CD4-positive, alpha-beta T cell (primary cell): ENCODE data around the gene SPNS3. TPM values are rescaled to one million over a fixed set of nuclear protein-coding genes. Genes with fewer than 3 reads are reported as not detected.

Source experiments
- ATAC-seq: fragments of 200-7000 bp; cut with Tn5 transposase; one replicate; pipeline ENCODE4 v1.10.0; 2022; ENCODE audit warnings: mild to moderate bottlenecking; ENCODE audit not compliant: poor library complexity
- CTCF ChIA-PET: fragments of 350-600 bp; sonication (Branson Sonifier 250); formaldehyde crosslinking; loops from one replicate; lab custom pipeline; 2021; ENCODE audit warnings: antibody characterized with exemption, inconsistent platforms; lab: Charles Lee
- POLR2A ChIA-PET: fragments of 350-600 bp; sonication (Branson Sonifier 250); formaldehyde crosslinking; loops from one replicate; lab custom pipeline; 2021; ENCODE audit warnings: antibody characterized with exemption, inconsistent platforms; lab: Charles Lee
- DNase-seq, 14 experiments: peaks; one replicate each; pipeline ENCODE4 v3.0.0-alpha.2; 2013 to 2020; ENCODE audit warnings: mixed read lengths in 2 of 14
- H3K27ac ChIP-seq, 2 donors: one replicate each; pipeline versions ENCODE4 v1.5.1 to v1.7.0; 2013; ENCODE audit warnings: low read length in 2 of 2, low read depth in 1 of 2, mild to moderate bottlenecking in 1 of 2
- H3K27me3 ChIP-seq, 2 experiments: 1 replicate in 1 of 2; 2 replicates in 1 of 2; pipeline versions ENCODE4 v1.6.1 to v1.7.0; 2013; ENCODE audit warnings: low read length in 2 of 2, control low read depth in 1 of 2, mild to moderate bottlenecking in 1 of 2, moderate library complexity in 1 of 2; ENCODE audit not compliant: insufficient read depth in 2 of 2, control insufficient read depth in 1 of 2
- H3K36me3 ChIP-seq: one replicate; pipeline ENCODE4 v1.6.1; 2013; ENCODE audit warnings: low read length, control low read depth; ENCODE audit not compliant: insufficient read depth
- H3K4me1 ChIP-seq: one replicate; pipeline ENCODE4 v1.6.1; 2013; ENCODE audit warnings: low read length, control low read depth; ENCODE audit not compliant: insufficient read depth
- H3K4me3 ChIP-seq: one replicate; pipeline ENCODE4 v1.5.1; 2013; ENCODE audit warnings: mild to moderate bottlenecking, low read length, moderate library complexity
- H3K9me3 ChIP-seq, 2 experiments: 1 replicate in 1 of 2; 2 replicates in 1 of 2; pipeline versions ENCODE4 v1.6.1 to v1.7.0; 2013; ENCODE audit warnings: low read length in 2 of 2, mild to moderate bottlenecking in 2 of 2, control low read depth in 1 of 2, moderate library complexity in 1 of 2; ENCODE audit not compliant: control insufficient read depth in 1 of 2, insufficient read depth in 1 of 2
- H3K27ac Mint-ChIP-seq: one replicate; pipeline ENCODE4 v1.8.0; 2020; ENCODE audit warnings: mixed read lengths
- H3K27me3 Mint-ChIP-seq: one replicate; pipeline ENCODE4 v1.8.0; 2021; ENCODE audit warnings: mixed read lengths
- H3K36me3 Mint-ChIP-seq: one replicate; pipeline ENCODE4 v1.8.0; 2021; ENCODE audit warnings: low read depth, mixed read lengths
- H3K4me1 Mint-ChIP-seq: one replicate; pipeline ENCODE4 v1.8.0; 2021; ENCODE audit warnings: low read depth, mixed read lengths
- H3K4me3 Mint-ChIP-seq: one replicate; pipeline ENCODE4 v1.8.0; 2020; ENCODE audit warnings: mild to moderate bottlenecking, mixed read lengths
- H3K9me3 Mint-ChIP-seq: one replicate; pipeline ENCODE4 v1.8.0; 2020; ENCODE audit warnings: mixed read lengths
- intact Hi-C, 2 experiments: fragments of 100-400 bp; cut with DNase I in 1 of 2; cut with micrococcal nuclease in 1 of 2; formaldehyde crosslinking; loops; one replicate each; pipeline versions ENCODE4 v1.15.1 to v1.9.0; 2023 to 2025; cut with DNase I, micrococcal nuclease
- total RNA-seq, 174 experiments: library from RNA in 2 of 174; stranded (reverse) in 2 of 174; gene quantifications; one replicate each; pipeline ENCODE4 v1.2.3 and lab custom pipeline; 2021 to 2026
- TF ChIP-seq, protein P1 (sequence below): fragments of 200-600 bp; IDR thresholded peaks from one replicate; pipeline ENCODE4 v1.8.0; 2022; ENCODE audit warnings: antibody characterized with exemption, mild to moderate bottlenecking

The SPNS3 gene
- total RNA-seq, 2 experiments from 2014 or later, result 2.3 to 2.5 TPM

DNA sequence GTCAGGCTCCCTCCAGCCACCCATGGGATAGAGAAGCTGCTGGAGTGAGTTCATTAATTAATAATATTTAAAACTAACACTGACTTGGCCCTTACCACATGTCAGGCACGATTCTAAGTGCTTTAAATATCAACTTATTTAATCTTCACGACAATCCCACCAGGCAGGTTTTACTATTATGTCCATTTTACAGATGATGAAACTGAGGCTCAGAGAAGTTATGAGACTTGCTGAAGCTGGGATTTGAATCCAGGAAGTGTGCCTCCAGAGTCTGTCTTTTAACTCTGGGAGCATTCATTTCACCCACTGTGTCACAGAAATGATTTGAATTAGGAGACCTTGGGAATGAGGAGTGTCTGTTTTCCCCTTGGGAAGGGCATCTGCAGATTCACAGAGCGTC, 8.8 kb downstream of the SPNS3 start:
- Mint-ChIP-seq H3K4me1 (no peaks in the 10 kb centered on the region), H3K27ac (no peak overlapping the region), H3K36me3 (no peaks in the 10 kb centered on the region), H3K9me3 (no peaks in the 10 kb centered on the region), H3K4me3 (no peak overlapping the region), H3K27me3 (no peaks in the 10 kb centered on the region)
- H3K36me3 ChIP-seq, result no peaks in the 10 kb centered on the region
- TF ChIP-seq, protein P1, sequence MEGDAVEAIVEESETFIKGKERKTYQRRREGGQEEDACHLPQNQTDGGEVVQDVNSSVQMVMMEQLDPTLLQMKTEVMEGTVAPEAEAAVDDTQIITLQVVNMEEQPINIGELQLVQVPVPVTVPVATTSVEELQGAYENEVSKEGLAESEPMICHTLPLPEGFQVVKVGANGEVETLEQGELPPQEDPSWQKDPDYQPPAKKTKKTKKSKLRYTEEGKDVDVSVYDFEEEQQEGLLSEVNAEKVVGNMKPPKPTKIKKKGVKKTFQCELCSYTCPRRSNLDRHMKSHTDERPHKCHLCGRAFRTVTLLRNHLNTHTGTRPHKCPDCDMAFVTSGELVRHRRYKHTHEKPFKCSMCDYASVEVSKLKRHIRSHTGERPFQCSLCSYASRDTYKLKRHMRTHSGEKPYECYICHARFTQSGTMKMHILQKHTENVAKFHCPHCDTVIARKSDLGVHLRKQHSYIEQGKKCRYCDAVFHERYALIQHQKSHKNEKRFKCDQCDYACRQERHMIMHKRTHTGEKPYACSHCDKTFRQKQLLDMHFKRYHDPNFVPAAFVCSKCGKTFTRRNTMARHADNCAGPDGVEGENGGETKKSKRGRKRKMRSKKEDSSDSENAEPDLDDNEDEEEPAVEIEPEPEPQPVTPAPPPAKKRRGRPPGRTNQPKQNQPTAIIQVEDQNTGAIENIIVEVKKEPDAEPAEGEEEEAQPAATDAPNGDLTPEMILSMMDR, result no peak
- ChIA-PET CTCF (no interaction called here), POLR2A (no interaction called here)
- no peaks in the 10 kb centered on the region for H3K27me3 ChIP-seq
- no peak overlapping the region for H3K27ac ChIP-seq
- intact Hi-C loops, result no loop called here
- no peak overlapping the region for H3K4me3 ChIP-seq
- no peaks in the 10 kb centered on the region for H3K9me3 ChIP-seq
- DNase-seq (no peak), ATAC-seq (no peak)
- no peaks in the 10 kb centered on the region for H3K4me1 ChIP-seq

GRCh38 chr17:4443476-4443875, 9.7 kb downstream of the SPNS3 start:
- no peaks in the 10 kb centered on the region for H3K27me3 Mint-ChIP-seq
- H3K4me1 Mint-ChIP-seq, result no peaks in the 10 kb centered on the region
- TF ChIP-seq, protein P1, result no peak
- H3K27ac Mint-ChIP-seq, result no peak overlapping the region
- no peak overlapping the region for H3K4me3 Mint-ChIP-seq
- ATAC-seq (no peak), DNase-seq (no peak)
- ChIA-PET POLR2A (no interaction called here), CTCF (interaction anchor here (0.5 to 0.6 kb wide), 2 partner anchors 33 to 74 kb away, joined by 3 read pairs; no protein-coding TSS in a partner anchor)
- Histone ChIP-seq H3K9me3 (no peaks in the 10 kb centered on the region), H3K27me3 (no peaks in the 10 kb centered on the region), H3K27ac (no peak overlapping the region), H3K36me3 (no peaks in the 10 kb centered on the region), H3K4me1 (no peaks in the 10 kb centered on the region), H3K4me3 (no peak overlapping the region)
- intact Hi-C loops, result no loop called here
- H3K36me3 Mint-ChIP-seq, result no peaks in the 10 kb centered on the region
- no peaks in the 10 kb centered on the region for H3K9me3 Mint-ChIP-seq

GRCh38 chr17:4444782-4445473, 11.2 kb downstream of the SPNS3 start:
- POLR2A ChIA-PET, result no interaction called here
- no peaks in the 10 kb centered on the region for H3K4me1 Mint-ChIP-seq
- Histone ChIP-seq H3K4me1 (peaks cover 4% of the 10 kb centered on the region), H3K36me3 (no peaks in the 10 kb centered on the region), H3K4me3 (no peak overlapping the region), H3K27me3 (no peaks in the 10 kb centered on the region), H3K9me3 (no peaks in the 10 kb centered on the region), H3K27ac (no peak overlapping the region)
- no peaks in the 10 kb centered on the region for H3K36me3 Mint-ChIP-seq
- TF ChIP-seq, protein P1, result no peak
- ATAC-seq (no peak), DNase-seq (no peak)
- H3K9me3 Mint-ChIP-seq, result no peaks in the 10 kb centered on the region
- H3K4me3 Mint-ChIP-seq, result no peak overlapping the region
- no peaks in the 10 kb centered on the region for H3K27me3 Mint-ChIP-seq
- intact Hi-C loops, result no loop called here
- H3K27ac Mint-ChIP-seq, result no peak overlapping the region
- CTCF ChIA-PET, result no interaction called here
